Adrenal gland (tissue), 5 donors: ENCODE measurements around the gene CNTNAP2.

Experiments used
- POLR2A ChIP-seq, 2 donors: fragments of 450-650 bp; IDR thresholded peaks; one replicate each; pipeline ENCODE4 v1.6.1; 2017; ENCODE audit warnings: antibody characterized with exemption in 2 of 2, mild to moderate bottlenecking in 2 of 2, moderate library complexity in 1 of 2
- TF ChIP-seq, protein P1 (sequence below), 6 experiments: fragments of 450-650 bp in 4 of 6; fragments of 200-600 bp in 2 of 6; sonication (generic) in 1 of 6; IDR thresholded peaks; 1 replicate in 5 of 6; 2 replicates in 1 of 6; pipeline versions ENCODE4 v1.5.1 to v1.8.0; 2016 to 2021; ENCODE audit warnings: antibody characterized with exemption in 6 of 6, mild to moderate bottlenecking in 2 of 6, moderate library complexity in 1 of 6
- donor health status: DM: no; HTN: no; CAD: no.

DNA sequence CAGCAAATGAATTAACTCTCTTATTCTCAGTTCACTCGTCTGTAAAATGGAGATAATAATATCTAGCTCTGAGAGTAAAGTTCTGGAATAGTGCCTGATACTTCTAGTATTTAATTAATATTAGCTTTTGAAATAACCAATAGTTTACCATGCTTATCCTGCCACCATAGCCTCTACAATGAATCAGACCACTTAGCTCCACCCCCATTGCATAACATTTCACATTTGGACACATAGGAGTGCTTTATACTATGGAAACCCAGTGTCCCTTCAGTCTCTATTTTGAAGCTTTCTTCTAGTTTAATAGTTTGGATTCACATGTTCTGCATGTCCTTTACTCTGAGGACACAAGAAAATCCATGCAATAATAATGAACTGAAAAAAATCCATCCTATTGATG, 2046.6 kb downstream of the CNTNAP2 start:
- TF ChIP-seq, protein P1, sequence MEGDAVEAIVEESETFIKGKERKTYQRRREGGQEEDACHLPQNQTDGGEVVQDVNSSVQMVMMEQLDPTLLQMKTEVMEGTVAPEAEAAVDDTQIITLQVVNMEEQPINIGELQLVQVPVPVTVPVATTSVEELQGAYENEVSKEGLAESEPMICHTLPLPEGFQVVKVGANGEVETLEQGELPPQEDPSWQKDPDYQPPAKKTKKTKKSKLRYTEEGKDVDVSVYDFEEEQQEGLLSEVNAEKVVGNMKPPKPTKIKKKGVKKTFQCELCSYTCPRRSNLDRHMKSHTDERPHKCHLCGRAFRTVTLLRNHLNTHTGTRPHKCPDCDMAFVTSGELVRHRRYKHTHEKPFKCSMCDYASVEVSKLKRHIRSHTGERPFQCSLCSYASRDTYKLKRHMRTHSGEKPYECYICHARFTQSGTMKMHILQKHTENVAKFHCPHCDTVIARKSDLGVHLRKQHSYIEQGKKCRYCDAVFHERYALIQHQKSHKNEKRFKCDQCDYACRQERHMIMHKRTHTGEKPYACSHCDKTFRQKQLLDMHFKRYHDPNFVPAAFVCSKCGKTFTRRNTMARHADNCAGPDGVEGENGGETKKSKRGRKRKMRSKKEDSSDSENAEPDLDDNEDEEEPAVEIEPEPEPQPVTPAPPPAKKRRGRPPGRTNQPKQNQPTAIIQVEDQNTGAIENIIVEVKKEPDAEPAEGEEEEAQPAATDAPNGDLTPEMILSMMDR (IDR thresholded peaks at IDR 0.05): no peak
- TF ChIP-seq POLR2A (IDR thresholded peaks at IDR 0.05): no peak
